ENCODE results near the gene MTHFD1L.

MTHFD1L gene

GRCh38 chr6:150992262-150992661 is 126.8 kb downstream of the MTHFD1L start:
- DNase-seq (ENCODE audit: low read depth), result no peak

- peak; percentile 39 for DNase-seq (ENCODE audit: low read depth)
Observed at GRCh38 chr6:150992703-150993102, 127.2 kb downstream of the MTHFD1L start.

GRCh38 chr6:150993253-150993652 is 127.8 kb downstream of the MTHFD1L start:
- DNase-seq (ENCODE audit: low read depth), result no peak

GRCh38 chr6:150994026-150994425 is 128.5 kb downstream of the MTHFD1L start:
- DNase-seq (ENCODE audit: low read depth), result no peak

GRCh38 chr6:150996968-150997367 is 131.5 kb downstream of the MTHFD1L start:
- no peak for DNase-seq (ENCODE audit: low read depth)

- DNase-seq (ENCODE audit: low read depth), result peak; percentile 80
Observed at GRCh38 chr6:150999107-150999506, 133.6 kb downstream of the MTHFD1L start.

GRCh38 chr6:150999576-150999975 is 134.1 kb downstream of the MTHFD1L start:
- no peak for DNase-seq (ENCODE audit: low read depth)

GRCh38 chr6:151001387-151002056 is 136.0 kb downstream of the MTHFD1L start:
- DNase-seq (ENCODE audit: low read depth), result no peak

GRCh38 chr6:151002057-151002450 is 136.6 kb downstream of the MTHFD1L start:
- no peak for DNase-seq (ENCODE audit: low read depth)

- no peak for DNase-seq (ENCODE audit: low read depth)
Observed at GRCh38 chr6:151002491-151002935, 137.0 kb downstream of the MTHFD1L start.

- peak; percentile 58 for DNase-seq (ENCODE audit: low read depth)
Observed at GRCh38 chr6:151004383-151005024, 139.0 kb downstream of the MTHFD1L start.

GRCh38 chr6:151005164-151005563 is 139.7 kb downstream of the MTHFD1L start:
- no peak for DNase-seq (ENCODE audit: low read depth)

GRCh38 chr6:151005896-151006632 is 140.6 kb downstream of the MTHFD1L start:
- DNase-seq (ENCODE audit: low read depth), result no peak

GRCh38 chr6:151007076-151007475 is 141.6 kb downstream of the MTHFD1L start:
- DNase-seq (ENCODE audit: low read depth), result no peak

- DNase-seq (ENCODE audit: low read depth), result no peak
Observed at GRCh38 chr6:151007922-151008321, 142.4 kb downstream of the MTHFD1L start.

- DNase-seq (ENCODE audit: low read depth), result no peak
Observed at GRCh38 chr6:151008425-151008824, 142.9 kb downstream of the MTHFD1L start.

- no peak for DNase-seq (ENCODE audit: low read depth)
Observed at GRCh38 chr6:151009576-151009975, 144.1 kb downstream of the MTHFD1L start.

- DNase-seq (ENCODE audit: low read depth), result no peak
Observed at GRCh38 chr6:151010071-151010470, 144.6 kb downstream of the MTHFD1L start.

- DNase-seq (ENCODE audit: low read depth), result no peak
Observed at GRCh38 chr6:151012321-151013294, 147.1 kb downstream of the MTHFD1L start.

GRCh38 chr6:151014404-151015100 is 149.1 kb downstream of the MTHFD1L start:
- DNase-seq (ENCODE audit: low read depth), result no peak

- no peak for DNase-seq (ENCODE audit: low read depth)
Observed at GRCh38 chr6:151015101-151015700, 149.7 kb downstream of the MTHFD1L start.

Data from GM04504 (cell line).